Loucy (cell line): ENCODE data around the gene IL21R.

Source experiments
- EZH2phosphoT487 ChIP-seq: fragments of 200-600 bp; IDR thresholded peaks from 2 replicates; pipeline ENCODE4 v1.6.1; 2018; ENCODE audit warnings: antibody characterized with exemption, mild to moderate bottlenecking, moderate library complexity, borderline replicate concordance
- TF ChIP-seq, protein P1 (sequence below): fragments of 200-600 bp; sonication (generic); conservative IDR thresholded peaks from 2 replicates; pipeline ENCODE4 v1.5.1; 2014; ENCODE audit warnings: mild to moderate bottlenecking, antibody characterized with exemption, low read length

DNA sequence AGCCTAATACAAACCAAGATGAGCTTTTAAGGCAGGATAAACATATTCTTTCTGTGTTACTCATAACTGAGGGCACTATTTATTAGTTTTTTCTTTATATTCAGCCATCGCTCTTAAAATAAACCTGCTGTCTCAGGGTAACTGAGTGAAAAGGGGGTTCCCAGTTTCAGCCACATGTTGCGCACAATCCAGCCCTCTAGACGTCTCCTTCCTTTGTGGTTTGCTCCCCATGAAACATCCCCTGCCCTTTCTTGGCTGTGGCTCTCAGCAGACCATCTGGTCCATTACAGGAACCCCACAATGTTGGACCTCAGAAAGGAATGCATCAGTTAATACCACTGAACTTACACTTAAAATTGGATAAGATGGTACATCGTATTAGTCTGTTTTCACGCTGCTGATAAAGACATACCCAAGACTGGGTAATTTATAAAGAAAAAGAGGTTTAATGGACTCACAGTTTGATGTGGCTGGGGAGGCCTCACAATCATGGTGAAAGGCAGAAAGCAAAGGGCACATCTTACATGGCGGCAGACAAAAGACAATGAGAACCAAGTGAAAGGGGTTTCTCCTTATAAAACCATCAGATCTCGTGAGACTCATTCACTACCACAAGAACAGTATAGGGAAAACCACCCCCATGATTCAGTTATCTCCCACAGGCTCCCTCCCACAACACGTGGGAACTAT lies 12.6 kb upstream of the IL21R start:
- TF ChIP-seq, protein P1, sequence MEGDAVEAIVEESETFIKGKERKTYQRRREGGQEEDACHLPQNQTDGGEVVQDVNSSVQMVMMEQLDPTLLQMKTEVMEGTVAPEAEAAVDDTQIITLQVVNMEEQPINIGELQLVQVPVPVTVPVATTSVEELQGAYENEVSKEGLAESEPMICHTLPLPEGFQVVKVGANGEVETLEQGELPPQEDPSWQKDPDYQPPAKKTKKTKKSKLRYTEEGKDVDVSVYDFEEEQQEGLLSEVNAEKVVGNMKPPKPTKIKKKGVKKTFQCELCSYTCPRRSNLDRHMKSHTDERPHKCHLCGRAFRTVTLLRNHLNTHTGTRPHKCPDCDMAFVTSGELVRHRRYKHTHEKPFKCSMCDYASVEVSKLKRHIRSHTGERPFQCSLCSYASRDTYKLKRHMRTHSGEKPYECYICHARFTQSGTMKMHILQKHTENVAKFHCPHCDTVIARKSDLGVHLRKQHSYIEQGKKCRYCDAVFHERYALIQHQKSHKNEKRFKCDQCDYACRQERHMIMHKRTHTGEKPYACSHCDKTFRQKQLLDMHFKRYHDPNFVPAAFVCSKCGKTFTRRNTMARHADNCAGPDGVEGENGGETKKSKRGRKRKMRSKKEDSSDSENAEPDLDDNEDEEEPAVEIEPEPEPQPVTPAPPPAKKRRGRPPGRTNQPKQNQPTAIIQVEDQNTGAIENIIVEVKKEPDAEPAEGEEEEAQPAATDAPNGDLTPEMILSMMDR = no peak
- no peak for TF ChIP-seq EZH2phosphoT487
